ENCODE data around the gene SLC19A1. TPM values are rescaled to one million over a fixed set of nuclear protein-coding genes. Genes with fewer than 3 reads are reported as not detected.

Gene SLC19A1
- total RNA-seq: 32.6 to 36.8 TPM (median 33.0 TPM) in 3 replicates

- no peaks in the 10 kb centered on the region for H3K9me3 Mint-ChIP-seq
- no peaks in the 10 kb centered on the region for H3K27me3 Mint-ChIP-seq (ENCODE audit: low read depth)
- no peak within 1 kb of the TSS for H3K27ac Mint-ChIP-seq
- no peaks in the 10 kb centered on the region for H3K36me3 Mint-ChIP-seq
- peak; percentile 12 for TF ChIP-seq CTCF (IDR thresholded peaks at IDR 0.05; ENCODE audit: unreplicated experiment)
- H3K4me1 Mint-ChIP-seq: peaks cover 27% of the 10 kb centered on the region
- peak; percentile 61 to 78 for DNase-seq (ENCODE audit: low spot score in 2 of 2, unreplicated experiment in 2 of 2)
- peak within 1 kb of the TSS; percentile 69 for H3K4me3 Mint-ChIP-seq
These were observed at the start of gene SLC19A1 for GRCh38 chr21:45542242-45542666. Gene SLC19A1 (minus strand): TSS chr21:45542440. CDS start chr21:45537959, 4,481 bp downstream.

GRCh38 chr21:45591619-45592207, 49.5 kb upstream of the SLC19A1 start:
- Mint-ChIP-seq H3K27me3 (ENCODE audit: low read depth) (peaks cover 38% of the 10 kb centered on the region), H3K27ac (no peak overlapping the region), H3K36me3 (no peaks in the 10 kb centered on the region), H3K4me1 (peaks cover 8% of the 10 kb centered on the region), H3K4me3 (no peak overlapping the region), H3K9me3 (peaks cover 24% of the 10 kb centered on the region)
- TF ChIP-seq CTCF (IDR thresholded peaks at IDR 0.05; ENCODE audit: unreplicated experiment): no peak
- DNase-seq (ENCODE audit: low spot score in 2 of 2, unreplicated experiment in 2 of 2): no peak

GRCh38 chr21:45590726-45591618, 48.7 kb upstream of the SLC19A1 start:
- Mint-ChIP-seq H3K9me3 (peaks cover 31% of the 10 kb centered on the region), H3K27me3 (ENCODE audit: low read depth) (peaks cover 39% of the 10 kb centered on the region), H3K4me1 (peaks cover 8% of the 10 kb centered on the region), H3K36me3 (no peaks in the 10 kb centered on the region), H3K4me3 (no peak overlapping the region), H3K27ac (no peak overlapping the region)
- no peak for TF ChIP-seq CTCF (IDR thresholded peaks at IDR 0.05; ENCODE audit: unreplicated experiment)
- peak in 1 of 2 experiments; percentile 37 for DNase-seq (ENCODE audit: low spot score in 2 of 2, unreplicated experiment in 2 of 2)

GRCh38 chr21:45590246-45590725, 48.0 kb upstream of the SLC19A1 start:
- no peak overlapping the region for H3K4me3 Mint-ChIP-seq

More at GRCh38 chr21:45590246-45590725, 48.0 kb upstream of the SLC19A1 start:
- Mint-ChIP-seq H3K36me3 (no peaks in the 10 kb centered on the region), H3K27ac (no peak overlapping the region), H3K27me3 (ENCODE audit: low read depth) (peaks cover 36% of the 10 kb centered on the region), H3K4me1 (peaks cover 8% of the 10 kb centered on the region), H3K9me3 (peaks cover 33% of the 10 kb centered on the region)
- no peak for TF ChIP-seq CTCF (IDR thresholded peaks at IDR 0.05; ENCODE audit: unreplicated experiment)
- DNase-seq (ENCODE audit: low spot score in 2 of 2, unreplicated experiment in 2 of 2): no peak
